CD1c-positive myeloid dendritic cell (primary cell): ENCODE measurements around the gene SPPL2B.
"Not testable (repeated sequence)": the region's sequence is repeated elsewhere in the genome, so short reads cannot be mapped to it uniquely, and the experiment has no call there.

Experiments used
- DNase-seq: peaks from one replicate; pipeline ENCODE4 v3.0.0-alpha.2; 2016; ENCODE audit errors: extremely low spot score

SPPL2B gene

DNA sequence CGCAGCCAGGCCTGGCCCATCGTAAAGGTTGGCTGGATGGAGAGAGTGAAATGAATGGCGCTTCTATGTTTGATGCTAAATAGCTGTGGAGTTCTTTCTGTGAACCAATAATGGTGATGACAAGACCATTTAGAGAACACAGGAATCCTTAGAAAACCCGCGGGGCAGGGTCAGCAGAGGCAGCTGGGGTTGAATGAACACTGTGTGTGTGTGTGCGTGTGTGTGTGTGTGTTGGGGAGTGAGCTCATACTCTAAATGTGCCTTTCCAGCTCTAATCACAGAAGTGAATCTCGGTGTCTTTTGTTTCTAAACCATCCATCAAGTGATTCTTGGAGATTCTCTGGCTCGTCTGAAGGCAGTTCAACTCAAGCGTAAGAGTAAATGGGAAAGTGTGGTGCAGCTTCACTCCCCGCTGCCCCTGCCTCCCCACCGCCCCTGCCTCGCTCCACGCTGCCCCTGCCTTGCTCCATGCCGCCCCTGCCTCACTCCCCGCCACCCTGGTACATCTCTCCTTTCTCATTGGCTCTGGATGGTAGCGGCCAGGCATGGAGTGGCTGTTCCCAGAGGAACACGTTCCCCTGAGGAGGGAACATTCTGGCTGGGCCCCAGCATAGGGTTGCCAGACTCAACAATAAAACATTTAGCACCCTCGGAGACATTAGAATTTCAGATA, 52.8 kb downstream of the SPPL2B start:
- no peak for DNase-seq

GRCh38 chr19:2382530-2383222, 54.2 kb downstream of the SPPL2B start:
- DNase-seq = no peak

- peak; percentile 18 for DNase-seq
Measured at GRCh38 chr19:2385053-2385721, 56.7 kb downstream of the SPPL2B start.

DNA sequence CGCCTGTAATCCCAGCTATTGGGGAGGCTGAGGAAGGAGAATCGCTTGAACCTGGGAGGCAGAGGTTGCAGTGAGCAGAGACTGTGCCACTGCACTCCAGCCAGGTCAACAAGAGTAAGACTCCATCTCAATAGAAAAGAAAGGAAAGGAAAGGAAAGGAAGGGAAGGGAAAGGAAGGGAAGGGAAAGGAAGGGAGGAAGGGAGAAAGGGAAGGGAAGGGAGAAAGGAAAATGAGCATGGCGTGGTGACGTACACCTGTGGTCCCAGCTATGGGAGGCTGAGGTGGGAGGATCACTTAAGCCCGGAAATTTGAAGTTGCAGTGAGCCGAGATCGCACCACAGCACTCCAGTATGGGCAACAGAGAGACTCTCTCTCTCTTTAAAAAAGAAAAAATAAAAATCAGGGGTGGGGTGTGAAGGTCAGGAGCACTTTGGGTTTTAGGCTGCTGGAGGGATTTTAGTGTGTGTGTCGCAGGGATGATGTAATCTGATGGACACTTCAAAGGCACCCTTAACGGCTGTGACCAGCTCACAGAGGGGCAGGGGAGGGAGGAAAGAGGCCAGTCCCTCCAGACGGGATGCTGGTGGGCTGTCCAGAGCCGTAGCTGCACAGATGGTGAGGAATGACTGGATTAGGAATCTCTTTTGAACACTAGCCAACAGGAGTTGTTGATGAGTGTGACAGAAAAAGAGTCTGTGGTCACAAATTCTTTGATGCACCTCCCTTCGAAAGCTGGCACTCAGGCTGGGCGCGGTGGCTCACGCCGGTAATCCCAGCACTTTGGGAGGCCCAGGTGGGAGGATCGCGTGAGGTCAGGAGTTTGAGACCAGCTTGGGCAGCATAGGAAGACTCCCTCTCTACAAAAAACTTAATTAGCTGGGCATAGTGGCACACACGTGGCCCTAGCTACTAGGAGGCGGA, 59.1 kb downstream of the SPPL2B start:
- DNase-seq = no peak

DNA sequence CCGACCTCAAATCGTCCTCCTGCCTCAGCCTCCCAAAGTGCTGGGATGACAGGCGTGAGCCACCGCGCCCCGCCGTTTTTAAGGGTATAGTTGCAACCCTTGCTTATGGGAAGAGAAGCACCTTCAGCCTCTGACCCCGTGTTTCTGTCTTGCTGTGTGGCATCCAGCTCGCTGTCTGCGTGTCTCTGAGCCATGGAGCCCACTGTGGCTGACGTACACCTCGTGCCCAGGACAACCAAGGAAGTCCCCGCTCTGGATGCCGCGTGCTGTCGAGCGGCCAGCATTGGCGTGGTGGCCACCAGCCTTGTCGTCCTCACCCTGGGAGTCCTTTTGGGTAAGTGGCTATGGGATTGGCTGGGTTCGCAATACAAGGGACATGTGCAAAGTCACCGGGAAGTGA, 61.1 kb downstream of the SPPL2B start:
- no peak for DNase-seq

GRCh38 chr19:2391118-2391725, 62.7 kb downstream of the SPPL2B start:
- peak; percentile 82 for DNase-seq

- DNase-seq = no peak
Measured at GRCh38 chr19:2392366-2392765, 63.9 kb downstream of the SPPL2B start.

- DNase-seq = not testable (repeated sequence)
Measured at GRCh38 chr19:2392899-2393298, 64.4 kb downstream of the SPPL2B start.

DNA sequence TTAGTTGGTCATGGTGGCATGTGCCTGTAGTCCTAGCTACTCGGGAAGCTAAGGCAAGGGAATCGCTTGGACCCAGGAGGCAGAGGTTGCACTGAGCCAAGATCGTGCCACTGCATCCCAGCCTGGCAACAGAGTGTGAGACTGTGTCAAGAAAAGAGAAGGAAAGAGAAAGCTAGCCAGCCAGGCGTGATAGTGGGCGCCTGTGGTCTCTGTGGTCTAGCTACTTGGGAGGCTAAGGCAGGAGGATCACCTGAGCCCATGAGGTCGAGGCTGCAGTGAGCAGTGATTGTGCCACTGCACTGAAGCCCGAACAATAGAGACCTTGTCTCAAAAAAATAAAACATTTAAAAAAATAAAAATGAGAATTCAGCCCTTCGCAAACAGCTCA, 65.6 kb downstream of the SPPL2B start:
- no peak for DNase-seq

DNA sequence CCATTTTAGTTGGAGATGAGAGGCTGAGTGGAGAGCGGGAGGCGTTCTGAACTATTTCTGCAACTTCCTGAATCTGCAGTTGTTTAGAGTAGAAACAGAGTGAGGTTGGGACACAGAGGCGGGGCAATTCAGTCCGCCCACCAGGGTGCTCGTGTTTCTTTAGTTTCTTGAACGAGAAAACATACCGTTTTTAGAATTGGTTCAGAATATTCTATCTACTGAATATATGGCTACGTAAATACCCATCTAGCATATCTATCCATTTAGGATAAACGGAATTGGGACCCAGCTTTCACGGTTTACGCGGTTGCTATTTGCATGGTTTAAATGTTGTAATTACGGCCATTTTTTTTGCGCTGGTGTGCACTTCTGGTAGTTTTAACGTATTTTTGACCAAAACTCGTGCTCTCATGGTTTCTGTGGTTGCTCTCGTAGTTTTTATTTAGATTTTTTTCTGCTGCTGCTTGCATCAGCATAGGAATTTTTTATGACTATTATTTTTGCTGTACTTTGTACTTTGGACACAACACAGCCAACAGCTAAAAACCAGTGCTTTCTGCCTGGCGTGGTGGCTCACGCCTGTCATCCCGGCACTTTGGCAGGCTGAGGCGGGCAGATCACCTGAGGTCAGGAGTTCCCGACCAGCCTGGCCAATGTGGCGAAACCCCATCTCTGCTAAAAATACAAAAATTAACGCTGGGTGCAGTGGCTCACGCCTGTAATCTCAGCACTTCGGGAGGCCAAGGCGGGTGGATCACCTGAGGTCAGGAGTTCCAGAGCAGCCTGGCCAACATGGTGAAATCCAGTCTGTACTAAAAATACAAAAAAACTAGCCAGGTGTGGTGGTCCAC, 66.2 kb downstream of the SPPL2B start:
- peak; percentile 86 for DNase-seq

DNA sequence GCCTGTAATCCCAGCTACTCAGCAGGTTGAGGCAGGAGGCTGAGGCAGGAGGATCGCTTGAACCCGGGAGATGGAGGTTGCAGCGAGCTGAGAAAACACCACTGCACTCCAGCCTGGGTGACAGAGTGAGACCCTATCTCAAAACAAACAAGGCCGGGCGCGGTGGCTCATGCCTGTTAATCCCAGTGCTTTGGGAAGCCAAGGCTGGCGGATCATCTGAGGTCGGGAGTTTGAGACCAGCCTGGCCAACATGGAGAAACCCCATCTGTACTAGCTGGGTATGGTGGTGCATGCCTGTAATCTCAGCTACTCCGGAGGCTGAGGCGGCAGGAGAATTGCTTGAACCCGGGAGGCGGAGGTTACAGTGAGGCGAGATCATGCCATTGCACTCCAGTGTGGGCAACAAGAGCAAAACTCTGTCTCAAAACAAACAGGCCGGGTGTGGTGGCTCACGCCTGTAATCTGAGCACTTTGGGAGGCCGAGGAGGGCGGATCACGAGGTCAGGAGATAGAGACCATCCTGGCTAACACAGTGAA, 66.9 kb downstream of the SPPL2B start:
- DNase-seq = not testable (repeated sequence)

DNA sequence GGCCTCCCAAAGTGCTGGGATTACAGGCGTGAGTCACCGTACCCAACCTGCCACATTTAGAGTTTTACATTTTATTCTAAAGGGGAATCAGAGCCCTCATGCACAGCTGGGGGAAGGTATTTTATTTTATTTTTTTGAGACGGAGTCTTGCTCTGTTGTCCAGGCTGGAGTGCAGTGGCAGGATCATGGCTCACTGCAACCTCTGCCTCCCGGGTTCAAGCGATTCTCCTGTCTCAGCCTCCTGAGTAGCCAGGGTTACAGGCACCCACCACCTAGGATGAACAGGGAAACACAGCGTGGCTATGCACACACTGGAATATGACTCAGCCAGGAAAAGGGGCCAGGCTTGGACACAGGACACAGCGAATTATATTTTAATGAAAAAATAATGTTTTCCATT, 68.7 kb downstream of the SPPL2B start:
- DNase-seq = not testable (repeated sequence)

- no peak for DNase-seq
Measured at GRCh38 chr19:2398735-2399305, 70.3 kb downstream of the SPPL2B start.

DNA sequence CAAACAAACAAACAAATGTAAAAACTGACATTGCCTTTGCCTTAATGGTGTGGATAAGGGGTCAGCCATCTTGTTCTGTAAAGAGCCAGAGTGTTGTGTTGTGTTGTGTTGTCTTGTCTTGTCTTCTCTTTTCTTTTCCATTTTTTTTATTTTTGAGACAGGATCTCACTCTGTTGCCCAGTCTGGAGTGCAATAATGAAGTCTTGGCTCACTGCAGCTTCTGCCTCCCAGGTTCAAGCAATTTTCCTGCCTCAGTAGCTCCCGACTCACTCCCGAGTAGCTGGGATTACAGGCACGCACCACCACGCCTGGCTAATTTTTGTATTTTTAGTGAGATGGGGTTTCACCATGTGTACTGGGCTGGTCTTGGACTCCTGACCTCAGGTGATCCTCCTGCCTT, 71.1 kb downstream of the SPPL2B start:
- DNase-seq = no peak
